ENCODE results near the gene D2HGDH. TPM values are rescaled to one million over a fixed set of nuclear protein-coding genes. Genes with fewer than 3 reads are reported as not detected.
"Not testable (repeated sequence)": the region's sequence is repeated elsewhere in the genome, so short reads cannot be mapped to it uniquely, and the experiment has no call there.

The D2HGDH gene
- total RNA-seq, 4 donors from 2014 or later: 12.5 to 21.8 (median 13.3) TPM

DNA sequence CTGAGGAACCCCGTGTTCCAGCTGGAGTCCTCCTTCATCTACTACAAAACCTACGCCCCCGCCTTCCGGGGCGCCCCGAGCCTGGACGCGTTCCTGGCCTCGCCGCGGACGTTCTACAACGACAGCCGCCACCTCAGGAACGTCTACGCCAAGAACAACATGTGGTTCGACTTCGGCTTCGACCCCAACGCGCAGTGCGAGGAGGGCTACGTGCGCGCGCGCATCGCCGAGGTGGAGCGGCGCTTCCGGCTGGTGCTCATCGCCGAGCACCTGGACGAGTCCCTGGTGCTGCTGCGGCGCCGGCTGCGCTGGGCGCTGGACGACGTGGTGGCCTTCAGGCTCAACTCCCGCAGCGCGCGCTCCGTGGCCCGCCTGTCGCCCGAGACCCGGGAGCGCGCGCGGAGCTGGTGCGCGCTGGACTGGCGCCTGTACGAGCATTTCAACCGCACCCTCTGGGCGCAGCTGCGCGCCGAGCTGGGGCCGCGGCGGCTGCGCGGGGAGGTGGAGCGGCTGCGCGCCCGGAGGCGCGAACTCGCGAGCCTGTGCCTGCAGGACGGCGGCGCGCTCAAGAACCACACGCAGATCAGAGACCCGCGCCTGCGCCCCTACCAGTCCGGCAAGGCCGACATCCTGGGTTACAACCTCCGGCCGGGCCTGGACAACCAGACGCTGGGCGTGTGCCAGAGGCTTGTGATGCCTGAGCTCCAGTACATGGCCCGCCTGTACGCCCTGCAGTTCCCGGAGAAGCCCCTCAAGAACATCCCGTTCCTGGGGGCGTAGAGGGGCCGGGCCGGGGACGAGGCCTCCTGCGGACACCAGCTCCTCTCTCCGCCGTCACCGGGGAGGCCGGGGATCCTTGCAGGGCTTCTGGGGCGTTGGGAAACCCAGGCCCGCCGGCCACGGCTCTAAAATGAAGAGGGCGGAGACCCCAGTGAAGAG, 69.2 kb downstream of the D2HGDH start:
- TF ChIP-seq EP300 (IDR thresholded peaks at IDR 0.05) (no peak), POLR2AphosphoS5 (IDR thresholded peaks at IDR 0.05) (no peak), POLR2A (IDR thresholded peaks at IDR 0.05) (no peak)
- TF ChIP-seq, protein P1, sequence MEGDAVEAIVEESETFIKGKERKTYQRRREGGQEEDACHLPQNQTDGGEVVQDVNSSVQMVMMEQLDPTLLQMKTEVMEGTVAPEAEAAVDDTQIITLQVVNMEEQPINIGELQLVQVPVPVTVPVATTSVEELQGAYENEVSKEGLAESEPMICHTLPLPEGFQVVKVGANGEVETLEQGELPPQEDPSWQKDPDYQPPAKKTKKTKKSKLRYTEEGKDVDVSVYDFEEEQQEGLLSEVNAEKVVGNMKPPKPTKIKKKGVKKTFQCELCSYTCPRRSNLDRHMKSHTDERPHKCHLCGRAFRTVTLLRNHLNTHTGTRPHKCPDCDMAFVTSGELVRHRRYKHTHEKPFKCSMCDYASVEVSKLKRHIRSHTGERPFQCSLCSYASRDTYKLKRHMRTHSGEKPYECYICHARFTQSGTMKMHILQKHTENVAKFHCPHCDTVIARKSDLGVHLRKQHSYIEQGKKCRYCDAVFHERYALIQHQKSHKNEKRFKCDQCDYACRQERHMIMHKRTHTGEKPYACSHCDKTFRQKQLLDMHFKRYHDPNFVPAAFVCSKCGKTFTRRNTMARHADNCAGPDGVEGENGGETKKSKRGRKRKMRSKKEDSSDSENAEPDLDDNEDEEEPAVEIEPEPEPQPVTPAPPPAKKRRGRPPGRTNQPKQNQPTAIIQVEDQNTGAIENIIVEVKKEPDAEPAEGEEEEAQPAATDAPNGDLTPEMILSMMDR (IDR thresholded peaks at IDR 0.05): no peak
- peak overlapping the region in 1 of 4 donors; percentile 13 for H3K27ac ChIP-seq
- peak; percentile 47 for ATAC-seq

DNA sequence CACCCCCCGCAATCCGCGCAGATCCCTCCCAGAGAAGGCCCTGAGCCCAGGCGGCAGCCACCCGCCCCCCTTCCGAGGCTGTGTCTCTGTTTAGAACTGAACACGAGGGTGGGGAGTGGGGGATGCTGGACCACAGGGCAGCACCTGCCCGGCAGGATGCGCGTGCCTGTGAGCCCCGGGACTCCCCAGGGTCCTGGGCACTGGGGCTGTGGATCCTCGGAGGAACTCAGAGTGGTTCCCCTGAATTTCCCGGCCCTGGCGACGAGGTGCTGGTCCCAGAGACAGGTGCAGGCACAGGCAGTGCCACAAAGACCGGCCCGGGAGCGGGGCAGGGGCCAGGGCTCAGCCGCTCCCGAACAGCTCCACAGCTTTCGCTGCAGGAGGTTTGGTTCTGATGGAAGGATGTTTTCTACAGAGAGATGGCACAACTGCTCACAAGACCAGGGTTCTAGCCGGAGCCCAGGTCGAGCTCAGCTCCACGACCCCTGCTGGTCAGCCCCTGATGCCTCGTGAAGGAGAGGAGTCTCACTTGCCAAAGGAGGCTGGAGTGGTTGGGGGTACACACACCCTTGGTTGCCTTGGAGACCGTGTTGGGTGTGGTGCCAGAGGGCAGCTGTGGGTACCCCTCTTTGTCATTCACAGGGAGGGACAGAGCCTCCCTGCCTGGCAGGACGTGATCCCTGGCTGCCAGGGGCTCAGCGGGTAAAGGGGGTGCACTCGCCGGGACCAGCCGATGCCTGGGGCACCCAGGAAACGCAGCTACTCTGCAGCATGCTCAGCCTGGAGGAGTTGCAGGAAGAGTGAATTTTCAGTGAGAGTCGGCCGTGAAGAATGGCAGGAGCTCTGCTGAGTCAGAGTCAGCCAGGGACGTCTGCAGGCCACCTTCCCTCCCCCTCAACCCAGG, 70.1 kb downstream of the D2HGDH start:
- Histone ChIP-seq H3K9me3 (no peaks in the 10 kb centered on the region), H3K4me3 (peak overlapping the region in 1 of 2 donors; percentile 52), H3K27me3 (peaks cover 52% of the 10 kb centered on the region), H3K4me1 (peaks cover 0 to 23% (median 13%) of the 10 kb centered on the region in 3 donors), H3K36me3 (no peaks in the 10 kb centered on the region), H3K27ac (peak overlapping the region in 1 of 4 donors; percentile 13)
- no CpG with 5 or more reads among the region's 35 CpGs for WGBS, 2 donors (ENCODE audit: low coverage in 1 of 2)
- no peak for TF ChIP-seq POLR2AphosphoS5 (IDR thresholded peaks at IDR 0.05)
- TF ChIP-seq, protein P1 (IDR thresholded peaks at IDR 0.05): no peak
- no peak for TF ChIP-seq POLR2A (IDR thresholded peaks at IDR 0.05)
- TF ChIP-seq EP300 (IDR thresholded peaks at IDR 0.05): no peak
- no peak for ATAC-seq

More for the DNA sequence above, 69.2 kb downstream of the D2HGDH start:
- WGBS, 2 donors (ENCODE audit: low coverage in 1 of 2): 2% methylated on average over 11 of the region's 109 CpGs; no CpG with 5 or more reads in 1 of the 2 donors
- Histone ChIP-seq H3K36me3 (no peaks in the 10 kb centered on the region), H3K4me1 (peaks cover 0 to 23% (median 13%) of the 10 kb centered on the region in 3 donors), H3K9me3 (no peaks in the 10 kb centered on the region), H3K4me3 (peak overlapping the region; percentile 2 to 52), H3K27me3 (peaks cover 59% of the 10 kb centered on the region)

GRCh38 chr2:241806217-241806616, 71.8 kb downstream of the D2HGDH start:
- not testable (repeated sequence) for H3K36me3 ChIP-seq, ATAC-seq, H3K9me3 ChIP-seq, H3K4me3 ChIP-seq, H3K27ac ChIP-seq
- WGBS, 2 donors (ENCODE audit: low coverage in 1 of 2): no CpG with 5 or more reads among the region's 8 CpGs
- peaks cover 0 to 23% (median 13%) of the 10 kb centered on the region in 3 donors for H3K4me1 ChIP-seq
- H3K27me3 ChIP-seq: peaks cover 40% of the 10 kb centered on the region

GRCh38 chr2:241808051-241808720, 73.8 kb downstream of the D2HGDH start:
- no peak overlapping the region for H3K4me3 ChIP-seq
- H3K27ac ChIP-seq: no peak overlapping the region
- no peak for TF ChIP-seq POLR2A (IDR thresholded peaks at IDR 0.05)
- TF ChIP-seq, protein P1 (IDR thresholded peaks at IDR 0.05): no peak
- H3K9me3 ChIP-seq: no peaks in the 10 kb centered on the region
- no peak for ATAC-seq
- H3K4me1 ChIP-seq: peaks cover 0 to 18% (median 12%) of the 10 kb centered on the region in 3 donors
- no peaks in the 10 kb centered on the region for H3K36me3 ChIP-seq
- H3K27me3 ChIP-seq: peaks cover 32% of the 10 kb centered on the region
- WGBS, 2 donors (ENCODE audit: low coverage in 1 of 2): 75 to 84% methylated on average over 6 to 15 of the region's 17 CpGs
